Muscle of leg (tissue), 11 donors: ENCODE measurements around the gene JAG1. TPM values are rescaled to one million over a fixed set of nuclear protein-coding genes. Genes with fewer than 3 reads are reported as not detected.
"Not testable (repeated sequence)": the region's sequence is repeated elsewhere in the genome, so short reads cannot be mapped to it uniquely, and the experiment has no call there.

Experiments used
- DNase-seq: peaks from one replicate; pipeline ENCODE4 v3.0.0; 2013
- H3K27ac ChIP-seq: one replicate; pipeline ENCODE4 v1.5.1; 2013; ENCODE audit warnings: mild to moderate bottlenecking, low read length, control low read depth
- H3K27me3 ChIP-seq: one replicate; pipeline ENCODE4 v1.6.1; 2013; ENCODE audit warnings: low read length; ENCODE audit not compliant: control insufficient read depth, insufficient read depth
- H3K36me3 ChIP-seq: one replicate; pipeline ENCODE4 v1.6.1; 2013; ENCODE audit warnings: low read length; ENCODE audit not compliant: control insufficient read depth, insufficient read depth
- H3K4me1 ChIP-seq: one replicate; pipeline ENCODE4 v1.6.1; 2013; ENCODE audit warnings: low read length; ENCODE audit not compliant: control insufficient read depth, insufficient read depth
- H3K4me3 ChIP-seq: one replicate; pipeline ENCODE4 v1.5.1; 2013; ENCODE audit warnings: low read length, control low read depth
- H3K9me3 ChIP-seq: replicated peaks from 2 replicates; pipeline ENCODE4 v1.6.1; 2013; ENCODE audit warnings: low read depth, low read length; ENCODE audit not compliant: control insufficient read depth
- WGBS: methylation state at CpG from one replicate; pipeline ENCODE4 v1.1.5; 2013; ENCODE audit warnings: missing lambda C conversion rate; ENCODE audit not compliant: insufficient coverage; 5-methylcytosine and 5-hydroxymethylcytosine counted together
- polyA plus RNA-seq, 8 donors: library from polyadenylated mRNA; unstranded; fragments of 120-200 nt; gene quantifications; one replicate each; pipeline versions ENCODE4 v1.2.1 to v1.2.3, GENCODE V29; 2013; ENCODE audit warnings: inconsistent platforms in 1 of 8, low replicate concordance in 1 of 8; ENCODE audit not compliant: insufficient read length in 8 of 8, insufficient read depth in 1 of 8
- total RNA-seq: library from RNA; stranded (reverse); fragments of 120-200 nt; gene quantifications from one replicate; pipeline ENCODE4 v1.2.4, GENCODE V29; 2013

Gene JAG1
- total and polyA plus RNA-seq, 9 donors: 28.9 to 52.8 (median 33.9) TPM

DNA sequence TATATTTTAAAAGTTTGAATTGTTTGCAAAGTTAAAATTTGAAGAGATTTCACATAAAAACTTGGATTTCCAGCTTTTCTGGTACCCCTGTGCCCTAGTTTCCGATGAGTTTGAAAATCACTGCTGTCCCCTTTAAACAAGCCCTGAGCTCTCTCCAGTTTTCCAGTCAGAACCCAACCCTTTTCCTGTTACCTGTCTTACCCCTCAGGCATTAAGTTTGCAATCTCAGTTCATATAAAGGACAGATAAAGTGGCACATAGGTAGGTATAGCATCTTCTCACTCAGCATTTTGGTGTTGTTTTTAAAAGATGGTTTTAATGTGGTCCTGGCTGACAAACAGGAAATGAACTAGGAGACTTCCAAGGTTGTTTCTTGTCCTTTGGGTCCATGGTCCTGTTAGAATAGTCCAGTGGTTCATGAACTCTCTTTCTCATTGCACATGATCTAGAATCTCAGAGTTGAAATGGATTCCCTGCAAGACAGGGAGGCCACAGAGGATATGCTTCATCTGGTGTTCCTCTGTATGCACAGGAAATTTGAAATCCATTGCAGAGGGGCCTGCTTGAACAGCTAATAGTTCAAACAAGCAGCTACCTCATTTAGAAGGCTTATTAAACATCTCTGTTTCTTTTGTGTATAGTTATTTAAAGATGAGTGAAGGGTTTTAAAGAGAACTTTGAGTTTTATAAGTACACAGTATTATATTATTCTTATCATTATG, 82.7 kb downstream of the JAG1 start:
- no peaks in the 10 kb centered on the region for H3K4me1 ChIP-seq
- H3K36me3 ChIP-seq: no peaks in the 10 kb centered on the region
- no peaks in the 10 kb centered on the region for H3K27me3 ChIP-seq
- no peak for DNase-seq
- no peaks in the 10 kb centered on the region for H3K9me3 ChIP-seq
- H3K27ac ChIP-seq: no peak overlapping the region
- H3K4me3 ChIP-seq: no peak overlapping the region
- WGBS: no CpG with 5 or more reads among the region's 1 CpG

DNA sequence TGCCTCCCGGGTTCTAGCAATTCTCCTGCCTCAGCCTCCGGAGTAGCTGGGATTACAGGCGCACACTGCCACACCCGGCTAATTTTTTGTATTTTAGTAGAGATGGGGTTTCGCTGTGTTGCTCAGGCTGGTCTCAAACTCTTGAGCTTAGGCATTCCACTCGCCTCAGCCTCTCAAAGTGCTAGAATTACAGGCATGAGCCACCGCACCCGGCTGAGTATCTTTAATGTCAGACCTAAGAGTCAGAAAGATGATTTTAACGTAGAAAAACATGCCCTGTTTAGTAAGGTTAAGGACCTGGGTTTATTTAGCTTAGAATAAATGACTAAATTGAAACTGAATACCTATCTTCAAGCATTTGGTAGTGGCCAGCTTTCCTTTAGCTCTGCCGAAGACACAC, 83.4 kb downstream of the JAG1 start:
- H3K36me3 ChIP-seq, H3K27ac ChIP-seq, H3K4me3 ChIP-seq, H3K9me3 ChIP-seq, DNase-seq, H3K27me3 ChIP-seq, H3K4me1 ChIP-seq: not testable (repeated sequence)
- WGBS: 100% methylated on average over 3 of the region's 10 CpGs

Other genes with a start within 250 kb of the JAG1 start
- 11.9 TPM for gene MKKS, start 239.8 kb downstream of the JAG1 start, total RNA-seq
- 10 to 100 TPM; 16.5 to 21.2 (median 19.5) TPM for gene MKKS, start 239.8 kb downstream of the JAG1 start, polyA plus RNA-seq
- gene SLX4IP, start 238.7 kb downstream of the JAG1 start, total RNA-seq: 4.4 TPM
- gene SLX4IP, start 238.7 kb downstream of the JAG1 start, polyA plus RNA-seq: 1 to 10 TPM; 3.3 to 5.0 (median 4.3) TPM